ENCODE data around the gene GPR179. TPM values are rescaled to one million over a fixed set of nuclear protein-coding genes. Genes with fewer than 3 reads are reported as not detected.

The GPR179 gene
- total RNA-seq, 1 donor from 2014 or later = 0.03 TPM

- peak; percentile 88 for DNase-seq (ENCODE audit: low read depth)
These were observed 5.5 kb upstream of the GPR179 start for GRCh38 chr17:38349097-38349730.

- DNase-seq (ENCODE audit: low read depth) = no peak
These were observed 2.0 kb upstream of the GPR179 start for GRCh38 chr17:38345743-38346142.

- no peak for DNase-seq (ENCODE audit: low read depth)
These were observed 627 bp upstream of the GPR179 start for GRCh38 chr17:38344420-38344745.

GRCh38 chr17:38342886-38343607 is 709 bp downstream of the GPR179 start:
- no peak for DNase-seq (ENCODE audit: low read depth)

- DNase-seq (ENCODE audit: low read depth) = peak; percentile 47
These were observed 2.6 kb downstream of the GPR179 start for GRCh38 chr17:38341035-38341721.

GRCh38 chr17:38339891-38340290 is 3.9 kb downstream of the GPR179 start:
- DNase-seq (ENCODE audit: low read depth) = no peak

- no peak for DNase-seq (ENCODE audit: low read depth)
These were observed 5.2 kb downstream of the GPR179 start for GRCh38 chr17:38338535-38338934.

- no peak for DNase-seq (ENCODE audit: low read depth)
These were observed 5.7 kb downstream of the GPR179 start for GRCh38 chr17:38338053-38338452.

- DNase-seq (ENCODE audit: low read depth) = no peak
These were observed 6.9 kb downstream of the GPR179 start for GRCh38 chr17:38336838-38337237.

- DNase-seq (ENCODE audit: low read depth) = no peak
These were observed 9.0 kb downstream of the GPR179 start for GRCh38 chr17:38334480-38335364.

- peak; percentile 17 for DNase-seq (ENCODE audit: low read depth)
These were observed 10.0 kb downstream of the GPR179 start for GRCh38 chr17:38333635-38334295.

GRCh38 chr17:38332735-38333134 is 11.0 kb downstream of the GPR179 start:
- no peak for DNase-seq (ENCODE audit: low read depth)

GRCh38 chr17:38330941-38331411 is 12.8 kb downstream of the GPR179 start:
- DNase-seq (ENCODE audit: low read depth) = no peak

GRCh38 chr17:38329808-38330730 is 13.7 kb downstream of the GPR179 start:
- no peak for DNase-seq (ENCODE audit: low read depth)

GRCh38 chr17:38329284-38329683 is 14.5 kb downstream of the GPR179 start:
- DNase-seq (ENCODE audit: low read depth) = no peak

- DNase-seq (ENCODE audit: low read depth) = no peak
These were observed 15.1 kb downstream of the GPR179 start for GRCh38 chr17:38328620-38329019.

GRCh38 chr17:38327936-38328335 is 15.8 kb downstream of the GPR179 start:
- no peak for DNase-seq (ENCODE audit: low read depth)

GRCh38 chr17:38326996-38327792 is 16.6 kb downstream of the GPR179 start:
- no peak for DNase-seq (ENCODE audit: low read depth)

Measured in myocyte (in vitro differentiated cells).